ENCODE measurements around the gene ZNF296.

DNA sequence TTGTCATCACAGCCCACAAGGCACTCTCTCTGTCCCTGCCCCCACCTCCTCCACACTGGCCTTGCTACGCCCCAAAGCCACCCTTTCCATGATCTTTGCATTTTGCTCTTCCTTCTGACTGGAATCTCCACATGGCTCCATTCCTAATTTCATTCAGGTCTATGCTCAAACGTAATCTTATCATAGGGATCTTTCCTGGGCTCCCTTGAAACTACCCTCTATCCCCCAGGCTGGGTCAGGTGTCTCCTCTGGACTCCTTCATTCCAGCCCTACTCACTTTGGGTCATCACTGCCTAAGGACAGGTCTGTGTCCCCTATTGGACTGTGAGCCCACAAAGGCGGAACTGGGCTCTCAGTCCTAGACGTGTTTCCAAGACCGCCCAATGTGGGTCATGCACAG lies 5.9 kb upstream of the ZNF296 start:
- no peak for TF ChIP-seq EZH2phosphoT487 (IDR thresholded peaks at IDR 0.05; ENCODE audit: insufficient read depth, low read depth)
- TF ChIP-seq EZH2 (IDR thresholded peaks at IDR 0.05; ENCODE audit: insufficient read depth, poor library complexity, severe bottlenecking), result no peak
